Glutamatergic neuron (in vitro differentiated cells): Measurements from ENCODE around the gene PPP1R9B. TPM values are rescaled to one million over a fixed set of nuclear protein-coding genes. Genes with fewer than 3 reads are reported as not detected.

Source experiments
- DNase-seq: peaks from one replicate; pipeline ENCODE4 v3.0.0; 2022
- H3K27ac Mint-ChIP-seq: one replicate; pipeline ENCODE4 v1.8.0; 2020; ENCODE audit warnings: mild to moderate bottlenecking, mixed read lengths, inconsistent platforms; ENCODE audit not compliant: unreplicated experiment
- H3K27me3 Mint-ChIP-seq: one replicate; pipeline ENCODE4 v1.8.0; 2020; ENCODE audit warnings: mild to moderate bottlenecking, moderate library complexity, mixed read lengths, inconsistent platforms; ENCODE audit not compliant: unreplicated experiment
- H3K36me3 Mint-ChIP-seq: one replicate; pipeline ENCODE4 v1.8.0; 2020; ENCODE audit warnings: mild to moderate bottlenecking, mixed read lengths, inconsistent platforms; ENCODE audit not compliant: unreplicated experiment
- H3K4me1 Mint-ChIP-seq: one replicate; pipeline ENCODE4 v1.8.0; 2020; ENCODE audit warnings: mild to moderate bottlenecking, low read depth, mixed read lengths, inconsistent platforms; ENCODE audit not compliant: unreplicated experiment
- H3K4me3 Mint-ChIP-seq: one replicate; pipeline ENCODE4 v1.8.0; 2020; ENCODE audit warnings: mild to moderate bottlenecking, mixed read lengths, inconsistent platforms; ENCODE audit not compliant: unreplicated experiment
- H3K9me3 Mint-ChIP-seq: one replicate; pipeline ENCODE4 v1.8.0; 2020; ENCODE audit warnings: mild to moderate bottlenecking, moderate library complexity, mixed read lengths, inconsistent platforms; ENCODE audit not compliant: unreplicated experiment
- total RNA-seq: library from RNA; stranded (reverse); fragmentation: NEBNext Ultra II Directional; extraction: Animal tissue kit (Norgen Biotek cat#: 25700); gene quantifications from one replicate; pipeline ENCODE4 v1.2.1, GENCODE V29; 2021; ENCODE audit not compliant: unreplicated experiment
- TF ChIP-seq, protein P1 (sequence below): fragments of 200-600 bp; sonication (generic); IDR thresholded peaks from one replicate; pipeline ENCODE4 v1.5.0; 2021; ENCODE audit not compliant: partially characterized antibody, unreplicated experiment

The PPP1R9B gene
- total RNA-seq, 1 donor from 2014 or later: 74.0 TPM

DNA sequence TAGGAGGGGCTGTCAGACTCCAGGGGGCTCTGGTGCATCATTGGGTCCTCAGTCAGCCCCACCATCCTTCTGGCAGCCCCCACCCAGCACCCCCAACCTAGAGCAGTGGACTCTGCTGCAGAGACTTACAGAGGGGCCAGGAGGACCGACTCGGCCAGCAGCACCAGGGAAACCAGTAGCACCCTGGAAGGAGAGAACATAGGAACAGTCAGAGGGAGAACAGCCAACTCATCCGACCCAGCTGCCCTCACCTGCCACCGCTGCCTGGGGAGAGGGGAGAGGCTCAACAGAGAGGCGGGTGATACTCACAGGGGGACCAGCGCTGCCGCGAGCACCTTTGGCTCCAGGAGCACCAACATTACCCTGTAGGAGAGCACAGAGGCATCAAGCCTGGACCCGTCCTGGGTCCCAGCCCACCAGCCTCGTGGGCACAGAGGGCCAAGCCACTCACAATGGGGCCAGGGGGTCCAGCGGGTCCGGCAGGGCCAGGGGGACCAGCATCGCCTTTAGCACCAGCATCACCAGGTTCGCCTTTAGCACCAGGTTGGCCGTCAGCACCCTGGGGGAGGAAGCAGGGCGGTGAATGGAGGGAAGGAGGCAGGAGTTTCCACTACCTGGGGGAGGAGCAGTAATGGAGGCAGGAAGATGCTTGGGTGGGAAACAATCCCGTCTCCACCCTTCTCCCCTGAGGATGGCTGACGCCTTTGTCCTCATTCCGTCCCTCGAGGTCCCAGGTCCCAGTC is 39.2 kb upstream of the PPP1R9B start:
- Mint-ChIP-seq H3K27ac (no peak overlapping the region), H3K36me3 (no peaks in the 10 kb centered on the region), H3K4me3 (no peak overlapping the region), H3K4me1 (no peaks in the 10 kb centered on the region), H3K27me3 (peaks cover 12% of the 10 kb centered on the region), H3K9me3 (peaks cover 5% of the 10 kb centered on the region)
- TF ChIP-seq, protein P1, sequence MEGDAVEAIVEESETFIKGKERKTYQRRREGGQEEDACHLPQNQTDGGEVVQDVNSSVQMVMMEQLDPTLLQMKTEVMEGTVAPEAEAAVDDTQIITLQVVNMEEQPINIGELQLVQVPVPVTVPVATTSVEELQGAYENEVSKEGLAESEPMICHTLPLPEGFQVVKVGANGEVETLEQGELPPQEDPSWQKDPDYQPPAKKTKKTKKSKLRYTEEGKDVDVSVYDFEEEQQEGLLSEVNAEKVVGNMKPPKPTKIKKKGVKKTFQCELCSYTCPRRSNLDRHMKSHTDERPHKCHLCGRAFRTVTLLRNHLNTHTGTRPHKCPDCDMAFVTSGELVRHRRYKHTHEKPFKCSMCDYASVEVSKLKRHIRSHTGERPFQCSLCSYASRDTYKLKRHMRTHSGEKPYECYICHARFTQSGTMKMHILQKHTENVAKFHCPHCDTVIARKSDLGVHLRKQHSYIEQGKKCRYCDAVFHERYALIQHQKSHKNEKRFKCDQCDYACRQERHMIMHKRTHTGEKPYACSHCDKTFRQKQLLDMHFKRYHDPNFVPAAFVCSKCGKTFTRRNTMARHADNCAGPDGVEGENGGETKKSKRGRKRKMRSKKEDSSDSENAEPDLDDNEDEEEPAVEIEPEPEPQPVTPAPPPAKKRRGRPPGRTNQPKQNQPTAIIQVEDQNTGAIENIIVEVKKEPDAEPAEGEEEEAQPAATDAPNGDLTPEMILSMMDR: no peak
- DNase-seq: no peak

DNA sequence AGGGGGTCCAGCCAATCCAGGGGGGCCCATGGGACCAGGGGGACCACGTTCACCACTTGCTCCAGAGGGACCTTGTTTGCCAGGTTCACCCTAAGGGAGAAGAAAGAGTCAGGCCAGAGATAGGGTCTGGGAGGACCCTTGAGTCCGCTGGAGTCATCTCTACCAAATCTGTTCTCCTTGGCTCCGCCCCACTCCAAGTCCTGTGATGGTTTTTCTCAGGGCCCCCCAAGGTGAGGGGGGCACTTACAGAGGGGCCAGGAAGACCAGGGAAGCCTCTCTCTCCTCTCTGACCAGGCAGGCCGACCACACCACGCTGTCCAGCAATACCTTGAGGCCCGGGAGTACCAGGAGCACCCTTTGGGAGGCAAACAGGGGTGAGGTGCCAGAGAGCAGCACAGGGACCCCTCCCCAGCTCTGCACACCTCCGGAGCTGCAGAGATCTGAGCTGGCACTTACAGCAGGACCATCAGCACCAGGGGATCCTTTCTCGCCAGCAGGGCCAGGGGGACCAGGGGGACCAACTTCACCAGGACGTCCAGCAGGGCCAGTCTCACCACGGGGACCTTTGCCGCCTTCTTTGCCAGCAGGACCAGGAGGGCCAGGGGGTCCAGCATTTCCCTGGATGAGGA is 38.6 kb upstream of the PPP1R9B start:
- H3K27me3 Mint-ChIP-seq: peaks cover 12% of the 10 kb centered on the region
- no peak for DNase-seq
- no peak overlapping the region for H3K27ac Mint-ChIP-seq
- peaks cover 2% of the 10 kb centered on the region for H3K4me1 Mint-ChIP-seq
- no peaks in the 10 kb centered on the region for H3K36me3 Mint-ChIP-seq
- TF ChIP-seq, protein P1: no peak
- no peak overlapping the region for H3K4me3 Mint-ChIP-seq
- peaks cover 3% of the 10 kb centered on the region for H3K9me3 Mint-ChIP-seq

DNA sequence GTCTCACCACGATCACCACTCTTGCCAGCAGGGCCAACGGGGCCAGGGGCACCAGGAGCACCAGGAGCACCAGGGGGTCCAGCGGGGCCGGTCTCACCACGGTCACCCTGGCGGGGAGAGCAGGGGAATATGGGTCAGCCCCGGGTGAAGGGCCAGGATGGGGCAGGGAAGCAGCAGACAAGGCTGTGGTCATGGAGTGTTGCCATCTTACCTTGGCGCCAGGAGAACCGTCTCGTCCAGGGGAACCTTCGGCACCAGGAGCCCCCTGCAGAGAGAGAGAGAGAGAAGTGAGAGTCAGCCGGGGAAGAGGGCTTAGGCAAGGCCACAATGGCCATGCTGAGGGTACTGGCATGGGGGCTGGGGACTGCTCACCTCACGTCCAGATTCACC is 38.0 kb upstream of the PPP1R9B start:
- Mint-ChIP-seq H3K4me1 (peaks cover 6% of the 10 kb centered on the region), H3K27ac (no peak overlapping the region), H3K36me3 (no peaks in the 10 kb centered on the region), H3K27me3 (peaks cover 12% of the 10 kb centered on the region), H3K9me3 (peaks cover 3% of the 10 kb centered on the region), H3K4me3 (no peak overlapping the region)
- DNase-seq: no peak
- TF ChIP-seq, protein P1: no peak

DNA sequence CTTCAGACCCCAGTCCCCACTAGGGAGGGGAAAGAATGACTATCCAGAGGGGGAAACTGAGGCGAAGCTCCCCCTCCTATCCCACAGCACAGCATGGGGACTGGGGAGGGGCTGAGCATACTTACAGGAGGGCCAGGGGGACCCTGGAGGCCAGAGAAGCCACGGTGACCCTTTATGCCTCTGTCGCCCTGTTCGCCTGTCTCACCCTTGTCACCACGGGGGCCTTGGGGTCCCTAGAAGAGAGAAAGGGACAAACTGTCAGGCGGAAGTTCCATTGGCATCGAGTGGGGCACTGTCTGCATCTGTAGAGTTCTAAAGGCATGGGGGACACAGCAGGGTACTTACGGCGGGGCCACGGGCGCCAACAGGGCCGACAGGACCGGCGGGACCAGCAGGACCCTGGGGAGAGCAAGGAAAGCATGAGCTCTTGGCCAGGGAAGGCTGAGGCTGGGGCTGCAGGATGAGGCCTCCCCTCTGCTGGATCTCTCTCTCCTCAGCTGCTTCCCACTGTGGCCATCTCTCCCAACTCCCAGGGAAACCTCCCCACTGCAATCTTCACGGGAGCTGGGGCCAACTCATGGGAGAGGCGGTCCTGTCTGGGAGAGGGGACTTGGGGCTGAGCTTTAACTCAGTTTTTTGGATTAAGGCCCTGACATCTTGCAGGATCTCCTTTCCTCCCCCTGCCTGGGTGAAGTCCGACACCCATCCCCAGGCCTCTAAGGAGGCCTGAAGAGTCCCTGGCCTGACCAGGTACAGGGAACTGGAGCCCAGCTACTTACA is 37.5 kb upstream of the PPP1R9B start:
- no peaks in the 10 kb centered on the region for H3K36me3 Mint-ChIP-seq
- H3K9me3 Mint-ChIP-seq: peaks cover 2% of the 10 kb centered on the region
- H3K27me3 Mint-ChIP-seq: peaks cover 9% of the 10 kb centered on the region

More for the DNA sequence above, 37.5 kb upstream of the PPP1R9B start:
- DNase-seq: no peak
- H3K27ac Mint-ChIP-seq: no peak overlapping the region
- TF ChIP-seq, protein P1: no peak
- H3K4me1 Mint-ChIP-seq: peaks cover 9% of the 10 kb centered on the region
- no peak overlapping the region for H3K4me3 Mint-ChIP-seq
